Colonic mucosa (tissue), 4 donors: ENCODE results near the gene SLK. TPM values are rescaled to one million over a fixed set of nuclear protein-coding genes. Genes with fewer than 3 reads are reported as not detected.

Experiments
- DNase-seq: peaks from one replicate; pipeline ENCODE4 v3.0.0-alpha.2; 2020
- H3K27ac ChIP-seq: fragments of 200-600 bp; one replicate; pipeline ENCODE4 v1.8.0; 2021
- H3K27me3 ChIP-seq: fragments of 200-600 bp; one replicate; pipeline ENCODE4 v1.8.0; 2021
- H3K36me3 ChIP-seq: fragments of 200-600 bp; one replicate; pipeline ENCODE4 v1.8.0; 2021
- H3K4me1 ChIP-seq: fragments of 200-600 bp; one replicate; pipeline ENCODE4 v1.8.0; 2021; ENCODE audit warnings: mild to moderate bottlenecking
- H3K4me3 ChIP-seq: fragments of 200-600 bp; one replicate; pipeline ENCODE4 v1.8.0; 2021
- H3K9ac ChIP-seq, 2 donors: one replicate each; pipeline ENCODE4 v1.7.0; 2013; ENCODE audit warnings: control low read depth in 2 of 2, low read depth in 2 of 2, low read length in 2 of 2
- H3K9me3 ChIP-seq: fragments of 200-600 bp; one replicate; pipeline ENCODE4 v1.8.0; 2021
- CTCF ChIP-seq: fragments of 200-600 bp; IDR thresholded peaks from one replicate; pipeline ENCODE4 v1.8.0; 2022; ENCODE audit warnings: antibody characterized with exemption, mild to moderate bottlenecking
- intact Hi-C: fragments of 100-400 bp; cut with DNase I; formaldehyde crosslinking; loops from one replicate; pipeline ENCODE4 v1.14.1; 2022
- total RNA-seq, 2 donors: library from RNA; stranded (reverse); fragmentation: NEBNext Ultra II Directional in 1 of 2; extraction: Animal tissue kit (Norgen Biotek cat#: 25700) in 1 of 2; gene quantifications; one replicate each; pipeline ENCODE4 v1.2.1, GENCODE V29; 2021
- donor health status: healthy.
- donor health status: DM: no; HTN: no; CAD: no.
- donor health status: DM: no; HTN: no; CAD: no.

The SLK gene
- total RNA-seq, 2 donors from 2014 or later = 35.5 to 51.6 TPM

GRCh38 chr10:104038958-104039752 is 72.2 kb downstream of the SLK start:
- H3K9me3 ChIP-seq = no peaks in the 10 kb centered on the region
- no peaks in the 10 kb centered on the region for H3K36me3 ChIP-seq
- H3K9ac ChIP-seq = no peak overlapping the region
- DNase-seq = no peak
- TF ChIP-seq CTCF = no peak
- H3K27me3 ChIP-seq = no peaks in the 10 kb centered on the region
- H3K4me1 ChIP-seq = no peaks in the 10 kb centered on the region
- H3K4me3 ChIP-seq = no peak overlapping the region
- no peak overlapping the region for H3K27ac ChIP-seq
- intact Hi-C loops = no loop called here

DNA sequence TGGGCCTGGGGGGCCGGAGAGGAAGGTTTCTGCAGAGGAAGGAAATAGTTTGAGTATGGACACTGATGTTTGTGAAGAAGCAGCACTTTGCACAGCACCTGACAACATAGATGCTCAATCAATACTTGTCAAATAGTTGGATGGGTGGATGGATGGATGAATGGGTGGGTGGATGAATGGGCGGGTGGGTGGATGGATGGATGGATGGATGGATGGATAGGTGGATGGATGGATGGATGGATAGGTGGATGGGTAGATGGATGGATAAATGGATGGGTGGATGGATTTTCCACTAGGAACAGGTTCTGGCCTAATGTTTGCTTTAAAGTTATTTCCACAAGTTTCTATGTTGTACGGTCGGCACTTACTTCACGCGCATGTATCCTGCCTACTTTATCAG is 73.4 kb downstream of the SLK start:
- no peaks in the 10 kb centered on the region for H3K27me3 ChIP-seq
- DNase-seq = no peak
- no peaks in the 10 kb centered on the region for H3K4me1 ChIP-seq
- H3K27ac ChIP-seq = no peak overlapping the region
- no peaks in the 10 kb centered on the region for H3K9me3 ChIP-seq
- H3K36me3 ChIP-seq = no peaks in the 10 kb centered on the region
- intact Hi-C loops = loop anchor here (10.0 kb wide), 1 partner anchor 84 kb away; the partner anchor contains the start of gene SFR1
- TF ChIP-seq CTCF = no peak
- no peak overlapping the region for H3K4me3 ChIP-seq
- no peak overlapping the region for H3K9ac ChIP-seq

DNA sequence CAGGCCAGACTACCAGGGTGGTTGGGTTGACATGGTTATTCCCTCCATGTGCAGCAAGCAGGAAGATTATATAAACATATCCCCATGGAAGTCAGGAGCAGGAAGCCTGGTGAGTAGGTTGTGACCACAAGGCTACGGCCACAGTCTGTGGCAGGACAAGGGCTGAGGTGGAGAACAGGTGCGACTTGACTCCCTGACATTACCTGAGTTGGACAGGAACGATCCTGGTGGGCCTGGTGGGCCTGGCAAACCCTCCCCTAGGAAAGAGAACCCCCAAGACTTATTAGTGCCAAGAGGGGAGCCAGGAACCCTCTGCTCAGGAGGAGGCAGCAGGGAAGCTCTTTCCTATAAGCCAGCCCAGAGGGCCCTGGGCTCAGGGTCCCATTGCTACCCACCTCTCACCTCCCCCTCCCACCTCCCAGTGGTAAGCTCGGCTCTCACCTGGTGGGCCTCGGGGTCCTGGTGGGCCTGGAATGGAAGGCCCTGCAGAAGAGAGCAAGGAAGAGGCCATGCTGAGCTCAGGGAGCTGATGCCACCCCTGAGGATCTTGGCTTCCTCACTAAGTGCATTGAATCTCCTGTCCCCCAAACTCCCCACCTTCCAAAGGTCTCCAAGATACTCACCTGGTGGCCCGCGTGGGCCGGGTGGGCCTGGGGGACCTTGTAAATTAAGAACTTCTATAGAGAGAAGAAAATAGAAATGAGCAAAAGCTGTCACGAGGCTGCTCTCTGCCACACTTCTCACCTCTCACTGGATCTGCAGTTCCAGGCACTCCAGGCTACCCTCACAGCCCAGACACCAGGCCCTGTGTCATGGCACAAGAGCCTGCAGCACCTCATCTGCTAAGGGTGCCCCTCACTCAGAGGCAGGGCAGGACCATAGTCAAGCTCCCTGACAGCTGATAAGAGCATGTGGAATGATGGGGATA is 74.2 kb downstream of the SLK start:
- intact Hi-C loops = loop anchor here (10.0 kb wide), 1 partner anchor 84 kb away; the partner anchor contains the start of gene SFR1
- no peak for DNase-seq
- no peak overlapping the region for H3K27ac ChIP-seq
- no peak for TF ChIP-seq CTCF
- no peak overlapping the region for H3K9ac ChIP-seq
- no peaks in the 10 kb centered on the region for H3K9me3 ChIP-seq
- no peaks in the 10 kb centered on the region for H3K27me3 ChIP-seq
- H3K4me1 ChIP-seq = no peaks in the 10 kb centered on the region
- H3K36me3 ChIP-seq = no peaks in the 10 kb centered on the region
- H3K4me3 ChIP-seq = no peak overlapping the region

GRCh38 chr10:104041891-104042535 is 75.1 kb downstream of the SLK start:
- Histone ChIP-seq H3K9me3 (no peaks in the 10 kb centered on the region), H3K36me3 (no peaks in the 10 kb centered on the region), H3K27ac (no peak overlapping the region), H3K9ac (no peak overlapping the region), H3K4me3 (no peak overlapping the region), H3K4me1 (no peaks in the 10 kb centered on the region), H3K27me3 (no peaks in the 10 kb centered on the region)
- no peak for DNase-seq
- TF ChIP-seq CTCF = no peak
- intact Hi-C loops = loop anchor here (10.0 kb wide), 1 partner anchor 83 kb away; the partner anchor contains the start of gene SFR1
